Endothelial cell of umbilical vein (primary cell): ENCODE measurements around the gene CNTNAP2.

Experiments used
- EZH2 ChIP-seq: IDR thresholded peaks from 2 replicates; pipeline ENCODE4 v1.6.1; 2012; ENCODE audit warnings: borderline replicate concordance, low read depth, mild to moderate bottlenecking, moderate library complexity, low read length, inconsistent platforms; ENCODE audit not compliant: severe bottlenecking
- JUN ChIP-seq: IDR thresholded peaks from 2 replicates; pipeline ENCODE4 v1.6.1; 2011; ENCODE audit warnings: borderline replicate concordance, low read depth; ENCODE audit not compliant: insufficient read length, insufficient read depth
- MYC ChIP-seq: IDR thresholded peaks from one replicate; pipeline ENCODE4 v1.6.1; 2011; ENCODE audit warnings: mild to moderate bottlenecking, low read depth, low read length
- POLR2A ChIP-seq: IDR thresholded peaks from 2 replicates; pipeline ENCODE4 v1.6.1; 2012; ENCODE audit warnings: low read depth, mild to moderate bottlenecking, control low read depth, low read length
- POLR2AphosphoS5 ChIP-seq: IDR thresholded peaks from 2 replicates; pipeline ENCODE4 v1.6.1; 2012; ENCODE audit warnings: low read depth, mild to moderate bottlenecking, control low read depth, low read length, moderate library complexity; ENCODE audit not compliant: insufficient read depth
- TF ChIP-seq, protein P1 (sequence below), 2 donors: IDR thresholded peaks; 1 replicate in 1 of 2; 2 replicates in 1 of 2; pipeline ENCODE4 v1.5.1; 2011; ENCODE audit warnings: low read length in 2 of 2, mild to moderate bottlenecking in 2 of 2, moderate library complexity in 2 of 2, control low read depth in 1 of 2, inconsistent platforms in 1 of 2, low read depth in 1 of 2; ENCODE audit not compliant: insufficient read depth in 1 of 2; ENCODE audit errors: extremely low read depth in 1 of 2
- TF ChIP-seq, protein P2 (sequence below): IDR thresholded peaks from 2 replicates; pipeline ENCODE4 v1.6.1; 2011; ENCODE audit not compliant: insufficient read depth, insufficient read length

DNA sequence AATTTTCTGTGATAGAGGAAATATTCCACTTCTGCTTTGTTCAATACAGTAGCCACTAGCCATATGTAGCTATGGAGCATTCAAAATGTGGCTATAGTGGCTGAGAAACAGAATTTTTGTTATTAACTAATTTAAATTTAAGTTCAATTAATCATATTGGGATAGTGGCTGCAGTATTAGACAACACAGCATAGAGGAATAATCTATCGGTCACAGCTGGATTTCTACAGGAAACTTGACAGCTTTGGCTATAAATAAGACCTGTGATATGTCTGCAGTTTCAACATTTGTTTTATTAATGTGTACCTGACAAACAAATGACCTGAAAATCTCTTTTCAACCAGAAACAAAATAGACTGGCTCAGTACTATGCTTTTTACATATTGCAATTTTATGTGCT lies 953.2 kb downstream of the CNTNAP2 start:
- TF ChIP-seq, protein P1, sequence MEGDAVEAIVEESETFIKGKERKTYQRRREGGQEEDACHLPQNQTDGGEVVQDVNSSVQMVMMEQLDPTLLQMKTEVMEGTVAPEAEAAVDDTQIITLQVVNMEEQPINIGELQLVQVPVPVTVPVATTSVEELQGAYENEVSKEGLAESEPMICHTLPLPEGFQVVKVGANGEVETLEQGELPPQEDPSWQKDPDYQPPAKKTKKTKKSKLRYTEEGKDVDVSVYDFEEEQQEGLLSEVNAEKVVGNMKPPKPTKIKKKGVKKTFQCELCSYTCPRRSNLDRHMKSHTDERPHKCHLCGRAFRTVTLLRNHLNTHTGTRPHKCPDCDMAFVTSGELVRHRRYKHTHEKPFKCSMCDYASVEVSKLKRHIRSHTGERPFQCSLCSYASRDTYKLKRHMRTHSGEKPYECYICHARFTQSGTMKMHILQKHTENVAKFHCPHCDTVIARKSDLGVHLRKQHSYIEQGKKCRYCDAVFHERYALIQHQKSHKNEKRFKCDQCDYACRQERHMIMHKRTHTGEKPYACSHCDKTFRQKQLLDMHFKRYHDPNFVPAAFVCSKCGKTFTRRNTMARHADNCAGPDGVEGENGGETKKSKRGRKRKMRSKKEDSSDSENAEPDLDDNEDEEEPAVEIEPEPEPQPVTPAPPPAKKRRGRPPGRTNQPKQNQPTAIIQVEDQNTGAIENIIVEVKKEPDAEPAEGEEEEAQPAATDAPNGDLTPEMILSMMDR (IDR thresholded peaks at IDR 0.05; ENCODE audit: extremely low read depth in 1 of 2, insufficient read depth in 1 of 2, low read depth in 1 of 2, low read length in 2 of 2): no peak
- TF ChIP-seq POLR2A: no peak
- no peak for TF ChIP-seq POLR2AphosphoS5
- no peak for TF ChIP-seq EZH2
- TF ChIP-seq, protein P2, sequence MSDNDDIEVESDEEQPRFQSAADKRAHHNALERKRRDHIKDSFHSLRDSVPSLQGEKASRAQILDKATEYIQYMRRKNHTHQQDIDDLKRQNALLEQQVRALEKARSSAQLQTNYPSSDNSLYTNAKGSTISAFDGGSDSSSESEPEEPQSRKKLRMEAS: no peak
- no peak for TF ChIP-seq JUN
- TF ChIP-seq MYC: no peak
